ENCODE data around the gene PDXK.

DNA sequence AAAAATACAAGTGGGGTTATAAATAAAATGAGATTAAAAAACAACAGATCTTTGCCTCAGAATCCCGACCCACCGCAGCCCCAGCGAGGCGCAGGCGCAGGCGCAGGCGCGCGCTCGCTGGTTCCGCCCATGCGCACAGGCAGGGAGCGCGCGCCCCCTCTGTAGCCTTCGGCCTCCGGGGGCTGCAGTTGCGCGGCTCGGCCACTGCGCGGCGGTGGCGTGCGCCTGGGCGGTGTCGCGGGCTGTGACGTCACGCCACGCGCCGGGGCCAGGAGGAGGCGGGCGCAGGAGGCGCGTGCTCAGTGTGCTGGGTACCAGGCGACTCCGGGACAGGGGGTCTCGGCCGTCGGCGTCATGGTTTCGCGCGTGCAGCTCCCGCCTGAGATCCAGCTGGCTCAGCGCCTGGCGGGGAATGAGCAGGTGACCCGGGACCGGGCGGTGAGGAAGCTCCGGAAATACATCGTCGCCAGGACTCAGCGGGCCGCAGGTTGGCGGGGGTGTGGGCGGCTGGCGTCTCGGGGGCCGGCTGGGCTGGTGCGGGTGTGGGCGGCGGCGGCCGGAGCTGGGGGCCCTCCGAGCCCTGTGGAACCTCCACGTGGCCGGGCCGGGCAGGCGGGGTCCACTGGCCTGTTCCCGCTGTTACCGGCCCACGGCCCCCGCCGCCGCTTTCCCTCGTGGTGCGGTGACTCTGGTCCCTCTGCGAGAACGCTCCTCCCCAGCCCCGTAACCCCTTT is 70.5 kb downstream of the PDXK start, which contains the start of gene RRP1:
- TF ChIP-seq, protein P1, sequence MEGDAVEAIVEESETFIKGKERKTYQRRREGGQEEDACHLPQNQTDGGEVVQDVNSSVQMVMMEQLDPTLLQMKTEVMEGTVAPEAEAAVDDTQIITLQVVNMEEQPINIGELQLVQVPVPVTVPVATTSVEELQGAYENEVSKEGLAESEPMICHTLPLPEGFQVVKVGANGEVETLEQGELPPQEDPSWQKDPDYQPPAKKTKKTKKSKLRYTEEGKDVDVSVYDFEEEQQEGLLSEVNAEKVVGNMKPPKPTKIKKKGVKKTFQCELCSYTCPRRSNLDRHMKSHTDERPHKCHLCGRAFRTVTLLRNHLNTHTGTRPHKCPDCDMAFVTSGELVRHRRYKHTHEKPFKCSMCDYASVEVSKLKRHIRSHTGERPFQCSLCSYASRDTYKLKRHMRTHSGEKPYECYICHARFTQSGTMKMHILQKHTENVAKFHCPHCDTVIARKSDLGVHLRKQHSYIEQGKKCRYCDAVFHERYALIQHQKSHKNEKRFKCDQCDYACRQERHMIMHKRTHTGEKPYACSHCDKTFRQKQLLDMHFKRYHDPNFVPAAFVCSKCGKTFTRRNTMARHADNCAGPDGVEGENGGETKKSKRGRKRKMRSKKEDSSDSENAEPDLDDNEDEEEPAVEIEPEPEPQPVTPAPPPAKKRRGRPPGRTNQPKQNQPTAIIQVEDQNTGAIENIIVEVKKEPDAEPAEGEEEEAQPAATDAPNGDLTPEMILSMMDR (IDR thresholded peaks at IDR 0.05; ENCODE audit: insufficient read depth, low read length, poor library complexity, severe bottlenecking) = peak; percentile 87
- no peak for TF ChIP-seq EZH2phosphoT487 (conservative IDR thresholded peaks at IDR 0.05; ENCODE audit: low read length)
